Thyroid gland (tissue), 4 donors: Measurements from ENCODE around the gene NLGN1. TPM values are rescaled to one million over a fixed set of nuclear protein-coding genes. Genes with fewer than 3 reads are reported as not detected.

Experiments
- DNase-seq, 2 donors: peaks; one replicate each; pipeline ENCODE4 v3.0.0-alpha.2; 2019
- H3K27ac ChIP-seq, 3 donors: fragments of 200-600 bp; sonication (generic); 1 replicate in 2 of 3; 2 replicates in 1 of 3; pipeline ENCODE4 v1.5.1; 2016 to 2019; ENCODE audit warnings: mild to moderate bottlenecking in 1 of 3, moderate library complexity in 1 of 3
- H3K27me3 ChIP-seq: fragments of 200-600 bp; sonication (generic); one replicate; pipeline ENCODE4 v1.5.1; 2019
- H3K36me3 ChIP-seq, 2 donors: fragments of 200-600 bp; sonication (generic); one replicate each; pipeline ENCODE4 v1.5.1; 2016 to 2019
- H3K4me1 ChIP-seq, 2 donors: fragments of 200-600 bp; sonication (generic); one replicate each; pipeline ENCODE4 v1.5.1; 2017 to 2019
- H3K4me3 ChIP-seq, 3 donors: fragments of 200-600 bp; sonication (generic); replicated peaks in 1 of 3; 1 replicate in 2 of 3; 2 replicates in 1 of 3; pipeline ENCODE4 v1.5.1; 2016; ENCODE audit warnings: mild to moderate bottlenecking in 1 of 3
- H3K9me3 ChIP-seq: fragments of 200-600 bp; sonication (generic); one replicate; pipeline ENCODE4 v1.5.1; 2017
- POLR2A ChIP-seq, 2 donors: fragments of 450-650 bp; IDR thresholded peaks; one replicate each; pipeline ENCODE4 v1.6.1; 2017; ENCODE audit warnings: antibody characterized with exemption in 2 of 2, mild to moderate bottlenecking in 2 of 2, moderate library complexity in 1 of 2
- WGBS, 2 donors: methylation state at CpG; one replicate each; pipeline ENCODE4 v1.1.5; 2017; 5-methylcytosine and 5-hydroxymethylcytosine counted together
- intact Hi-C: fragments of 100-400 bp; cut with DNase I; formaldehyde crosslinking; loops from one replicate; pipeline ENCODE4 v1.15.1; 2023
- total RNA-seq, 4 donors: library from RNA; depleted of rRNA; stranded (reverse); fragments of >200 nt; gene quantifications; one replicate each; pipeline ENCODE4 v1.2.3, GENCODE V29; 2016
- TF ChIP-seq, protein P1 (sequence below), 6 experiments: fragments of 200-600 bp in 3 of 6; fragments of 450-650 bp in 3 of 6; sonication (generic) in 3 of 6; IDR thresholded peaks; one replicate each; pipeline ENCODE4 v1.5.1; 2016 to 2019; ENCODE audit warnings: antibody characterized with exemption in 6 of 6, mild to moderate bottlenecking in 2 of 6, inconsistent platforms in 1 of 6, moderate library complexity in 1 of 6

The NLGN1 gene
- total RNA-seq, 4 donors from 2014 or later: 2.4 to 13.9 (median 2.9) TPM

DNA sequence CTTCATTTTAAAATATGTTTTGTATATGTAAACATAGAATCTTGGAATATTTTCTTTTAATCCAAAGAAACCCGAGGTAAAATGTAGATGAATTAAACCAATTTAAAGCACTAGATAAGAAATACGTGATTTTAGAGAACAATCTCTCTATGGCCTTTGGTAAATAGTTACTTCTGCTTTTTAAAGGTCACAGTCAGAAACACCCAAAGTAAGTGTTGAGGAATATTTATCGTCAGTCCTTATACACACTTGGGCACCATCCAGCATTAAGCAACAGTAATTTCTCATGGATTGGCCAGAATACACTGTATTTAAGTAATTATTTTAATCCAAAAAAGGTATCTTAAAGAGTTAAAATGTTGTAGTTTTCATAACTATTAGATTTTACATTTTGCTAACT, 713.2 kb downstream of the NLGN1 start:
- H3K4me3 ChIP-seq: no peak overlapping the region
- no peak for DNase-seq
- no peaks in the 10 kb centered on the region for H3K36me3 ChIP-seq
- H3K9me3 ChIP-seq: no peaks in the 10 kb centered on the region
- no peak for TF ChIP-seq POLR2A (IDR thresholded peaks at IDR 0.05)
- TF ChIP-seq, protein P1, sequence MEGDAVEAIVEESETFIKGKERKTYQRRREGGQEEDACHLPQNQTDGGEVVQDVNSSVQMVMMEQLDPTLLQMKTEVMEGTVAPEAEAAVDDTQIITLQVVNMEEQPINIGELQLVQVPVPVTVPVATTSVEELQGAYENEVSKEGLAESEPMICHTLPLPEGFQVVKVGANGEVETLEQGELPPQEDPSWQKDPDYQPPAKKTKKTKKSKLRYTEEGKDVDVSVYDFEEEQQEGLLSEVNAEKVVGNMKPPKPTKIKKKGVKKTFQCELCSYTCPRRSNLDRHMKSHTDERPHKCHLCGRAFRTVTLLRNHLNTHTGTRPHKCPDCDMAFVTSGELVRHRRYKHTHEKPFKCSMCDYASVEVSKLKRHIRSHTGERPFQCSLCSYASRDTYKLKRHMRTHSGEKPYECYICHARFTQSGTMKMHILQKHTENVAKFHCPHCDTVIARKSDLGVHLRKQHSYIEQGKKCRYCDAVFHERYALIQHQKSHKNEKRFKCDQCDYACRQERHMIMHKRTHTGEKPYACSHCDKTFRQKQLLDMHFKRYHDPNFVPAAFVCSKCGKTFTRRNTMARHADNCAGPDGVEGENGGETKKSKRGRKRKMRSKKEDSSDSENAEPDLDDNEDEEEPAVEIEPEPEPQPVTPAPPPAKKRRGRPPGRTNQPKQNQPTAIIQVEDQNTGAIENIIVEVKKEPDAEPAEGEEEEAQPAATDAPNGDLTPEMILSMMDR (IDR thresholded peaks at IDR 0.05): no peak
- H3K4me1 ChIP-seq: no peaks in the 10 kb centered on the region
- H3K27me3 ChIP-seq: no peaks in the 10 kb centered on the region
- intact Hi-C loops: no loop called here
- H3K27ac ChIP-seq: no peak overlapping the region
- 76 to 83% methylated on average over 3 of the region's 3 CpGs for WGBS, 2 donors

DNA sequence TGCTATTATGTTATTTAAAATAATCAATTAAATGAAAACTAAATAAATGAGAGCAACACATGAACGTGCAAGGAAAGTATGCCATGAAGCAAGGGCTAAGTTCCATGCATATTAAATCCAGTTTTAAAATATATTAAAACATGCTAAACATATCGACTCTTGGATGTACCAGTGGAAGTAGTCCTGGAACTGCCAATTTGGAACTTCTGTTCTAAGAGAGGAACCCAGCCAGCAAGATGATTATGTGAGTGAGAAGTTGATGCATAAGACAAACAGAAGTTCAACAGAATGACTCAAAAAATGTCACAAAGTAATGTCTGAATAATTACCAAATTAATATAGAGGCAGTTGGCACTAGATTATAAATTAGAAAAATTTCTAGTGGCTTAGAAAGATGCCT, 714.2 kb downstream of the NLGN1 start:
- Histone ChIP-seq H3K9me3 (no peaks in the 10 kb centered on the region), H3K4me3 (no peak overlapping the region), H3K27ac (no peak overlapping the region), H3K4me1 (no peaks in the 10 kb centered on the region), H3K36me3 (no peaks in the 10 kb centered on the region), H3K27me3 (no peaks in the 10 kb centered on the region)
- no peak for DNase-seq
- TF ChIP-seq, protein P1 (IDR thresholded peaks at IDR 0.05): no peak
- TF ChIP-seq POLR2A (IDR thresholded peaks at IDR 0.05): no peak
- intact Hi-C loops: no loop called here
- WGBS, 2 donors: 83 to 91% methylated on average over 2 of the region's 2 CpGs

DNA sequence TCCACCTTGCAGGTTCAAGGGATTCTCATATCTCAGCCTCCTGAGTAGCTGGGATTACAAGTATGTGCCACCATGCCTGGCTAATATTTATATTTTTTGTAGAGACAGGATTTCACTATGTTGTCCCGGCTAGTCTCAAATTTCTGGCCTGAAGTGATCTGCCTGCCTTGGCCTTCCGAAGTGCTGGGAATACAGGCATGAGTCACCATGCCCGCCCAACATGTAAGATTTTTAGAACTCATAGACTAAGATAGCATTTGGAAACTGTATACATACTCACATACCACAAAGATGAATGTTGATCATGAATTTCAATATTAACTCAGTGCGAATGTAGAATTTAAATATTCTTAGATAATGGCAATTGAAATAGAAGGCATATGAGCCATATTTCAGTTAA, 718.9 kb downstream of the NLGN1 start:
- intact Hi-C loops: no loop called here
- no peaks in the 10 kb centered on the region for H3K27me3 ChIP-seq
- 97 to 99% methylated on average over 4 of the region's 4 CpGs for WGBS, 2 donors
- no peak overlapping the region for H3K4me3 ChIP-seq
- H3K27ac ChIP-seq: no peak overlapping the region
- no peak for DNase-seq
- no peaks in the 10 kb centered on the region for H3K4me1 ChIP-seq
- no peaks in the 10 kb centered on the region for H3K36me3 ChIP-seq
- TF ChIP-seq, protein P1 (IDR thresholded peaks at IDR 0.05): no peak
- TF ChIP-seq POLR2A (IDR thresholded peaks at IDR 0.05): no peak
- H3K9me3 ChIP-seq: no peaks in the 10 kb centered on the region

DNA sequence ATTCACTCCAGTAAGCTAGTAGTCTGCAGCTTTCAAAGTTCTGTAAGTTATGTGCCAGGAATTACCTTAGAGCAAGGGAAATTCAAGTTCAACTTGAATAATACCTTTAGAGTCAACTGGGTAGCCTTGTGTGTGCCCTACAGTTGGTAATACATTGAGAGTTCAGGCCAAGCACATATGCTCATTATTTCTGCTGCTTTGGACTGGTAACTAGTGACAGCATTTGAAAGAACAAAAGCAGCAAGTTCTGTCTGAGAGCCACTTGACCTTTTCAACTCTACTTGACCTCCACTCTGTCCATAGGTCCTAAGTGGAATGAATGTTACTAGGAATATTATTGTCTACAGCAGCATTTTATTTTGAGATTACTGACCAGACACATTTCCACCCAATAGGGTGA, 723.5 kb downstream of the NLGN1 start:
- TF ChIP-seq, protein P1 (IDR thresholded peaks at IDR 0.05): no peak
- no peak for TF ChIP-seq POLR2A (IDR thresholded peaks at IDR 0.05)
- H3K27me3 ChIP-seq: no peaks in the 10 kb centered on the region
- H3K36me3 ChIP-seq: no peaks in the 10 kb centered on the region
- no peak for DNase-seq
- intact Hi-C loops: no loop called here
- H3K4me1 ChIP-seq: no peaks in the 10 kb centered on the region
- H3K27ac ChIP-seq: no peak overlapping the region
- H3K9me3 ChIP-seq: no peaks in the 10 kb centered on the region
- no peak overlapping the region for H3K4me3 ChIP-seq

DNA sequence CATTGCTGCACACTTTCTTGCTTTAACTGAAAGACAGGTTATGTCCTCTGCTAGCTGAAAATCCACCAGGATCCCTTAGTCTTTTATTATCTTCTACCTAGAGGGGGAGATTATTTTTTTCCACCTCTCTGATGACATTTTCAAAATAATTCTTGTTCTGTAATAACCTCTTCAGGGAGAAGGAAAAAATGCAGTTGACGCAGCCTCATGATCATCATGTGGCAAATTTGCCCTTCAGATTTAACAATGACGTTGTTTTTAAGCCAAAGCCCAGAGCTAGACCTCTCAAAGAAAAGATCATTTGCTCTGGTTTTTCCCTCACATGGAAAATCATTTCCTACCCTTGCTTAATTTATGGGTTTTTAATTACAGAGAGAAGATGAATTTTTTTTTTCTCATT, 724.9 kb downstream of the NLGN1 start:
- no peak overlapping the region for H3K4me3 ChIP-seq
- H3K9me3 ChIP-seq: no peaks in the 10 kb centered on the region
- H3K36me3 ChIP-seq: no peaks in the 10 kb centered on the region
- intact Hi-C loops: no loop called here
- TF ChIP-seq, protein P1 (IDR thresholded peaks at IDR 0.05): no peak
- TF ChIP-seq POLR2A (IDR thresholded peaks at IDR 0.05): no peak
- H3K4me1 ChIP-seq: no peaks in the 10 kb centered on the region
- H3K27ac ChIP-seq: no peak overlapping the region
- DNase-seq: no peak
- H3K27me3 ChIP-seq: no peaks in the 10 kb centered on the region
- WGBS, 2 donors: 86 to 91% methylated on average over 2 of the region's 2 CpGs
